Endothelial cell of umbilical vein (primary cell): ENCODE measurements around the gene ATP6V1B1. TPM values are rescaled to one million over a fixed set of nuclear protein-coding genes. Genes with fewer than 3 reads are reported as not detected.

Source experiments
- BruUV-seq: library from RNA; stranded (reverse); fragments of 400-500 nt; replicated peaks from 2 replicates; lab custom pipeline; 2021; lab: Mats Ljungman, UMichigan
- CTCF ChIA-PET: fragments of 300-600, 350-600 bp; sonication (Branson Sonifier 250); formaldehyde crosslinking; loops from one replicate; lab custom pipeline; 2021; ENCODE audit warnings: antibody characterized with exemption, inconsistent platforms; lab: Charles Lee
- POLR2A ChIA-PET: fragments of 300-600, 350-600 bp; sonication (Branson Sonifier 250); formaldehyde crosslinking; loops from one replicate; lab custom pipeline; 2021; ENCODE audit warnings: antibody characterized with exemption, inconsistent platforms; lab: Charles Lee
- DNase-seq: peaks from one replicate; pipeline ENCODE4 v3.0.0-alpha.2; 2011; ENCODE audit warnings: low read depth, low spot score
- FAIRE-seq: peaks from 2 replicates; lab custom pipeline; 2011; peaks lifted over from hg19 to GRCh38; lab: Jason Lieb, UNC
- H2AFZ ChIP-seq: 2 replicates; pipeline ENCODE4 v1.6.0; 2012; ENCODE audit warnings: low read depth, low read length, control low read depth, inconsistent platforms
- H3K27ac ChIP-seq: 2 replicates; pipeline ENCODE4 v1.5.1; 2011; ENCODE audit warnings: low read depth, mild to moderate bottlenecking, control low read depth, low read length, moderate library complexity; ENCODE audit not compliant: insufficient read depth
- H3K27me3 ChIP-seq, 2 experiments: 2 replicates each; pipeline versions ENCODE4 v1.6.0 to v1.6.1; 2011; ENCODE audit warnings: low read length in 2 of 2, mixed read lengths in 1 of 2; ENCODE audit not compliant: control insufficient read depth in 2 of 2, insufficient read depth in 2 of 2
- H3K36me3 ChIP-seq, 2 experiments: 2 replicates in 1 of 2; 3 replicates in 1 of 2; pipeline ENCODE4 v1.5.1; 2011; ENCODE audit warnings: low read length in 2 of 2, mild to moderate bottlenecking in 1 of 2, moderate library complexity in 1 of 2; ENCODE audit not compliant: control insufficient read depth in 2 of 2, insufficient read depth in 2 of 2; ENCODE audit errors: extremely low read depth in 1 of 2
- H3K4me1 ChIP-seq: 3 replicates; pipeline ENCODE4 v1.5.1; 2011; ENCODE audit warnings: mild to moderate bottlenecking, low read length; ENCODE audit not compliant: control insufficient read depth, insufficient read depth; ENCODE audit errors: extremely low read depth
- H3K4me2 ChIP-seq: 2 replicates; pipeline ENCODE4 v1.6.1; 2011; ENCODE audit warnings: low read length, control low read depth, mixed read lengths; ENCODE audit not compliant: insufficient read depth
- H3K4me3 ChIP-seq, 3 experiments: fragments of 200-600 bp in 1 of 3; sonication (generic), shearing (Covaris generic) in 1 of 3; replicated peaks in 1 of 3; 2 replicates each; pipeline ENCODE4 v1.5.1; 2011 to 2016; ENCODE audit warnings: control low read depth in 3 of 3, low read length in 3 of 3, mild to moderate bottlenecking in 2 of 3, inconsistent platforms in 1 of 3, low read depth in 1 of 3, moderate library complexity in 1 of 3; ENCODE audit not compliant: insufficient read depth in 1 of 3
- H3K79me2 ChIP-seq: 2 replicates; pipeline ENCODE4 v1.6.0; 2012; ENCODE audit warnings: low read length, inconsistent platforms; ENCODE audit not compliant: control insufficient read depth, insufficient read depth
- H3K9ac ChIP-seq: replicated peaks from 2 replicates; pipeline ENCODE3; 2011; ENCODE audit warnings: low read length, control low read depth; ENCODE audit not compliant: insufficient read depth; ENCODE audit errors: extremely low read depth
- H3K9me1 ChIP-seq: replicated peaks from 3 replicates; pipeline ENCODE4 v1.6.0; 2011; ENCODE audit warnings: mild to moderate bottlenecking, low read length; ENCODE audit not compliant: control insufficient read depth, insufficient read depth; ENCODE audit errors: extremely low read depth
- H3K9me3 ChIP-seq: replicated peaks from 2 replicates; pipeline ENCODE4 v1.5.1; 2012; ENCODE audit warnings: low read length, inconsistent platforms; ENCODE audit not compliant: control insufficient read depth, insufficient read depth
- H4K20me1 ChIP-seq: replicated peaks from 2 replicates; pipeline ENCODE3; 2011; ENCODE audit warnings: mild to moderate bottlenecking, low read length; ENCODE audit not compliant: control insufficient read depth, insufficient read depth; ENCODE audit errors: extremely low read depth
- EZH2 ChIP-seq: IDR thresholded peaks from 2 replicates; pipeline ENCODE4 v1.6.1; 2012; ENCODE audit warnings: borderline replicate concordance, low read depth, mild to moderate bottlenecking, moderate library complexity, low read length, inconsistent platforms; ENCODE audit not compliant: severe bottlenecking
- FOS ChIP-seq: IDR thresholded peaks from 2 replicates; pipeline ENCODE4 v1.6.1; 2011; ENCODE audit warnings: mild to moderate bottlenecking, low read length, moderate library complexity, borderline replicate concordance; ENCODE audit not compliant: insufficient read depth
- GATA2 ChIP-seq: IDR thresholded peaks from 2 replicates; pipeline ENCODE4 v1.7.0; 2011; ENCODE audit warnings: low read depth, mild to moderate bottlenecking, moderate library complexity, mixed read lengths, low read length; ENCODE audit not compliant: insufficient read length, insufficient read depth
- JUN ChIP-seq: IDR thresholded peaks from 2 replicates; pipeline ENCODE4 v1.6.1; 2011; ENCODE audit warnings: borderline replicate concordance, low read depth; ENCODE audit not compliant: insufficient read length, insufficient read depth
- MAX ChIP-seq: IDR thresholded peaks from 2 replicates; pipeline ENCODE4 v1.6.1; 2011; ENCODE audit not compliant: insufficient read depth, insufficient read length
- MYC ChIP-seq: IDR thresholded peaks from one replicate; pipeline ENCODE4 v1.6.1; 2011; ENCODE audit warnings: mild to moderate bottlenecking, low read depth, low read length
- POLR2A ChIP-seq: IDR thresholded peaks from 2 replicates; pipeline ENCODE4 v1.6.1; 2012; ENCODE audit warnings: low read depth, mild to moderate bottlenecking, control low read depth, low read length
- POLR2AphosphoS5 ChIP-seq: IDR thresholded peaks from 2 replicates; pipeline ENCODE4 v1.6.1; 2012; ENCODE audit warnings: low read depth, mild to moderate bottlenecking, control low read depth, low read length, moderate library complexity; ENCODE audit not compliant: insufficient read depth
- dilution Hi-C: fragments of 300-500 bp; cut with MboI; formaldehyde crosslinking; loops from one replicate; pipeline ENCODE4 v1.15.0; 2019; ENCODE audit warnings: low sequenced_read_pairs; ENCODE audit not compliant: extremely low pct_ligation_motif_present
- intact Hi-C: fragments of 100-400 bp; cut with micrococcal nuclease; formaldehyde crosslinking; loops from one replicate; pipeline ENCODE4 v1.10.0; 2022
- polyA plus RNA-seq, 4 experiments: library from polyadenylated mRNA; depleted of rRNA in 3 of 4; stranded (reverse) in 3 of 4; unstranded in 1 of 4; fragments of >200 nt; gene quantifications; 2 replicates each; pipeline versions ENCODE4 v1.2.1 to v1.2.3, GENCODE V29; 2011 to 2012; ENCODE audit warnings: missing spikeins in 1 of 4
- total RNA-seq: library from RNA; stranded (reverse); gene quantifications from 2 replicates; pipeline ENCODE4 v1.2.3, GENCODE V29; 2021
- TF ChIP-seq, protein P1 (sequence below), 2 donors: IDR thresholded peaks; 1 replicate in 1 of 2; 2 replicates in 1 of 2; pipeline ENCODE4 v1.5.1; 2011; ENCODE audit warnings: low read length in 2 of 2, mild to moderate bottlenecking in 2 of 2, moderate library complexity in 2 of 2, control low read depth in 1 of 2, inconsistent platforms in 1 of 2, low read depth in 1 of 2; ENCODE audit not compliant: insufficient read depth in 1 of 2; ENCODE audit errors: extremely low read depth in 1 of 2

The ATP6V1B1 gene
- total and polyA plus RNA-seq, 2 donors (not counting 3 experiments of a cell fraction or from before 2014, with no cell fraction given), result 0.77 TPM; not detected in 1

DNA sequence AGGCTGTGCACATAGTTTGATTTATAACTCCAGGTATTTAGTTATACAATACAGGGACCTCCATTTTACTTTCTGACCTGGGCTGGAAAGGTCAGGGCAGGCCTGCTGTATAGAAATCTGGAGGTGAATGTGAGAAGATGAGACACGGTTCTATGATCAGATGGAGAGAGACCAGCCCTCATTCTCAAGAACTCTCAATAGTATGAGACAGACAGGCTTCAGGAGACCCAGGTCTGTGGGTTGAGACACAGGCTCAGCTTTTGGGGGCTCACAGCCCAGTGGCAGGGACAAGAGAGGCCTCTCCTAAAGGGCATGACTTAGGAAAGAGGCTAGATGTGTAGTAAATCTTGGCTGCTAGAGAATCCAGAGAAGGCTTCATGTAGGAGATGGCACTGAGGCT, 719 bp upstream of the ATP6V1B1 start:
- TF ChIP-seq POLR2AphosphoS5, result no peak
- no peak for TF ChIP-seq MYC
- no peak for TF ChIP-seq EZH2
- no peak for TF ChIP-seq FOS
- TF ChIP-seq MAX, result no peak
- TF ChIP-seq GATA2, result no peak
- no peak for TF ChIP-seq JUN
- TF ChIP-seq, protein P1, sequence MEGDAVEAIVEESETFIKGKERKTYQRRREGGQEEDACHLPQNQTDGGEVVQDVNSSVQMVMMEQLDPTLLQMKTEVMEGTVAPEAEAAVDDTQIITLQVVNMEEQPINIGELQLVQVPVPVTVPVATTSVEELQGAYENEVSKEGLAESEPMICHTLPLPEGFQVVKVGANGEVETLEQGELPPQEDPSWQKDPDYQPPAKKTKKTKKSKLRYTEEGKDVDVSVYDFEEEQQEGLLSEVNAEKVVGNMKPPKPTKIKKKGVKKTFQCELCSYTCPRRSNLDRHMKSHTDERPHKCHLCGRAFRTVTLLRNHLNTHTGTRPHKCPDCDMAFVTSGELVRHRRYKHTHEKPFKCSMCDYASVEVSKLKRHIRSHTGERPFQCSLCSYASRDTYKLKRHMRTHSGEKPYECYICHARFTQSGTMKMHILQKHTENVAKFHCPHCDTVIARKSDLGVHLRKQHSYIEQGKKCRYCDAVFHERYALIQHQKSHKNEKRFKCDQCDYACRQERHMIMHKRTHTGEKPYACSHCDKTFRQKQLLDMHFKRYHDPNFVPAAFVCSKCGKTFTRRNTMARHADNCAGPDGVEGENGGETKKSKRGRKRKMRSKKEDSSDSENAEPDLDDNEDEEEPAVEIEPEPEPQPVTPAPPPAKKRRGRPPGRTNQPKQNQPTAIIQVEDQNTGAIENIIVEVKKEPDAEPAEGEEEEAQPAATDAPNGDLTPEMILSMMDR (IDR thresholded peaks at IDR 0.05; ENCODE audit: extremely low read depth in 1 of 2, insufficient read depth in 1 of 2, low read depth in 1 of 2, low read length in 2 of 2), result no peak
- TF ChIP-seq POLR2A, result no peak
- Histone ChIP-seq H3K27me3 (peaks cover 0 to 11% of the 10 kb centered on the region in 2 experiments), H3K9me1 (no peaks in the 10 kb centered on the region), H3K4me2 (no peak overlapping the region), H3K36me3 (no peaks in the 10 kb centered on the region), H3K4me3 (no peak overlapping the region), H3K27ac (no peak overlapping the region), H3K4me1 (no peaks in the 10 kb centered on the region), H3K79me2 (no peaks in the 10 kb centered on the region), H3K9me3 (no peaks in the 10 kb centered on the region), H3K9ac (no peak overlapping the region), H2AFZ (no peak overlapping the region), H4K20me1 (no peaks in the 10 kb centered on the region)
- BruUV-seq, result no TSS peak
- ChIA-PET CTCF (interaction anchor here (1.0 kb wide), 1 partner anchor 13 kb away, joined by 3 read pairs; no protein-coding TSS in a partner anchor), POLR2A (no interaction called here)
- FAIRE-seq (no peak), DNase-seq (no peak)
- dilution Hi-C loops (no loop called here), intact Hi-C loops (no loop called here)
